Heart left ventricle (tissue), 16 donors: ENCODE results near the gene SMCO3. TPM values are rescaled to one million over a fixed set of nuclear protein-coding genes. Genes with fewer than 3 reads are reported as not detected.
A peak's percentile ranks its signal among the peaks of the same experiment; 100 is the strongest.

Source experiments
- ATAC-seq, 4 donors: fragments of 200-7000 bp; cut with Tn5 transposase; one replicate each; pipeline ENCODE4 v1.9.1; 2020 to 2022; ENCODE audit warnings: moderate library complexity in 4 of 4, mild to moderate bottlenecking in 3 of 4, moderate number of reproducible peaks in 1 of 4
- DNase-seq, 5 donors: peaks; one replicate each; pipeline ENCODE4 v3.0.0-alpha.2; 2020
- H3K27ac ChIP-seq, 12 donors: fragments of 200-600 bp; sonication (generic) in 4 of 12; one replicate each; pipeline versions ENCODE4 v1.5.0 to v1.8.0; 2016 to 2022; ENCODE audit warnings: mild to moderate bottlenecking in 2 of 12
- H3K27me3 ChIP-seq, 9 donors: fragments of 200-600 bp; sonication (generic) in 2 of 9; one replicate each; pipeline versions ENCODE4 v1.5.1 to v1.8.0; 2016 to 2022; ENCODE audit warnings: mild to moderate bottlenecking in 3 of 9
- H3K36me3 ChIP-seq, 9 donors: fragments of 200-600 bp; sonication (generic) in 2 of 9; one replicate each; pipeline versions ENCODE4 v1.5.0 to v1.8.0; 2018 to 2022; ENCODE audit warnings: mild to moderate bottlenecking in 2 of 9
- H3K4me1 ChIP-seq, 12 donors: fragments of 200-600 bp; sonication (generic) in 4 of 12; one replicate each; pipeline versions ENCODE4 v1.5.0 to v1.8.0; 2016 to 2022; ENCODE audit warnings: mild to moderate bottlenecking in 3 of 12
- H3K4me3 ChIP-seq, 12 donors: fragments of 200-600 bp; sonication (generic) in 4 of 12; one replicate each; pipeline versions ENCODE4 v1.5.0 to v1.8.0; 2017 to 2022; ENCODE audit warnings: mild to moderate bottlenecking in 9 of 12, moderate library complexity in 4 of 12
- H3K9me3 ChIP-seq, 12 donors: fragments of 200-600 bp; sonication (generic) in 4 of 12; one replicate each; pipeline versions ENCODE4 v1.5.0 to v1.8.0; 2016 to 2022; ENCODE audit warnings: mild to moderate bottlenecking in 1 of 12
- POLR2A ChIP-seq, 2 donors: fragments of 450-650 bp; IDR thresholded peaks; one replicate each; pipeline ENCODE4 v1.6.1; 2017; ENCODE audit warnings: antibody characterized with exemption in 2 of 2, mild to moderate bottlenecking in 2 of 2, moderate library complexity in 2 of 2
- WGBS, 4 donors: extraction: QIAGEN DNeasy Blood & Tissue Kit in 2 of 4; methylation state at CpG; one replicate each; pipeline versions ENCODE4 v1.1.5 to v1.1.7; 2013 to 2018; 5-methylcytosine and 5-hydroxymethylcytosine counted together
- intact Hi-C, 10 donors: fragments of 100-400 bp; cut with DNase I; formaldehyde crosslinking; loops; one replicate each; pipeline versions ENCODE4 v1.11.1 to v1.14.2; 2022
- long read RNA-seq, 3 donors: library from polyadenylated mRNA; unstranded; transcript quantifications; one replicate each; pipeline ENCODE4 v2.0.0, GENCODE V29; 2020 to 2021
- polyA plus RNA-seq, 2 donors: library from polyadenylated mRNA; stranded (reverse); fragments of 200-250 nt; gene quantifications; one replicate each; pipeline ENCODE4 v1.2.3, GENCODE V29; 2013
- total RNA-seq, 9 donors: library from RNA; depleted of rRNA in 2 of 9; stranded (reverse); fragments of >200 nt in 2 of 9; fragmentation: NEBNext Ultra II Directional in 3 of 9; extraction: Animal tissue kit (Norgen Biotek cat#: 25700) in 3 of 9; gene quantifications; one replicate each; pipeline versions ENCODE4 v1.1.0 to v1.2.4, GENCODE V29; 2016 to 2023
- TF ChIP-seq, protein P1 (sequence below), 12 donors: fragments of 200-600 bp; sonication (generic) in 4 of 12; IDR thresholded peaks; one replicate each; pipeline versions ENCODE4 v1.5.0 to v1.8.0; 2018 to 2022; ENCODE audit warnings: antibody characterized with exemption in 12 of 12, mild to moderate bottlenecking in 5 of 12
- donor health status: ischemic (EF 13 %, LVEDD 7.1; RV severe dilation, severe dysfunction).
- donor health status: healthy with polysubstance abuse.
- donor health status: DM: no; HTN: yes; CAD: no.
- donor health status: DM: no; HTN: no; CAD: no.
- donor health status: ischemic (EF 25% LVEDD 6.9; RV normal size, moderate dysfunction).
- donor health status: ischemic (EF 25% LVEDD 5.7; RV mildly dilated, moderate dysfunction).
- donor health status: healthy.
- donor health status: DM: yes; HTN: yes; CAD: no.
- donor health status: ischemic (EF 35%, LVEDD 5.7; RV mildly dilated, moderate dysfunction).
- donor health status: nonischemic (EF 11% LVEDD 7.7; RV severe dilation, severe dysfunction).
- donor health status: DM: yes; HTN: yes; CAD: no.
- donor health status: PGD.
- donor health status: ischemic (EF 29% LVEDD 5.4; RV normal size, mild dysfunction).
- donor health status: nonischemic (EF 23%, LVEDD 6.1; RV moderate dilation, normal function).

Gene SMCO3
- total RNA-seq (under 1 TPM in 4 of 9 donors, not detected in 5; 0.13 to 0.91 (median 0.17) TPM), polyA plus RNA-seq (under 1 TPM; 0.07 to 0.57 TPM)
- long read RNA-seq, donor 1, result 0 reads
- long read RNA-seq, donor 2, result 0 reads
- long read RNA-seq, donor 3, result 0 reads

GRCh38 chr12:14814014-14814413, at the start of gene SMCO3:
Gene SMCO3, minus strand, starts transcription at chr12:14814182. Its CDS starts 7,502 bp downstream, at chr12:14806680.
- DNase-seq (no peak), ATAC-seq (no peak)
- WGBS, 4 donors, result 79 to 84% (median 81%) methylated on average over 3 of the region's 3 CpGs
- Histone ChIP-seq H3K27me3 (no peaks in the 10 kb centered on the region), H3K4me3 (no peak within 1 kb of the TSS), H3K4me1 (peaks cover 0 to 10% (median 0%) of the 10 kb centered on the region in 12 donors), H3K27ac (no peak within 1 kb of the TSS), H3K9me3 (no peaks in the 10 kb centered on the region), H3K36me3 (no peaks in the 10 kb centered on the region)
- TF ChIP-seq POLR2A (IDR thresholded peaks at IDR 0.05), result no peak
- TF ChIP-seq, protein P1, sequence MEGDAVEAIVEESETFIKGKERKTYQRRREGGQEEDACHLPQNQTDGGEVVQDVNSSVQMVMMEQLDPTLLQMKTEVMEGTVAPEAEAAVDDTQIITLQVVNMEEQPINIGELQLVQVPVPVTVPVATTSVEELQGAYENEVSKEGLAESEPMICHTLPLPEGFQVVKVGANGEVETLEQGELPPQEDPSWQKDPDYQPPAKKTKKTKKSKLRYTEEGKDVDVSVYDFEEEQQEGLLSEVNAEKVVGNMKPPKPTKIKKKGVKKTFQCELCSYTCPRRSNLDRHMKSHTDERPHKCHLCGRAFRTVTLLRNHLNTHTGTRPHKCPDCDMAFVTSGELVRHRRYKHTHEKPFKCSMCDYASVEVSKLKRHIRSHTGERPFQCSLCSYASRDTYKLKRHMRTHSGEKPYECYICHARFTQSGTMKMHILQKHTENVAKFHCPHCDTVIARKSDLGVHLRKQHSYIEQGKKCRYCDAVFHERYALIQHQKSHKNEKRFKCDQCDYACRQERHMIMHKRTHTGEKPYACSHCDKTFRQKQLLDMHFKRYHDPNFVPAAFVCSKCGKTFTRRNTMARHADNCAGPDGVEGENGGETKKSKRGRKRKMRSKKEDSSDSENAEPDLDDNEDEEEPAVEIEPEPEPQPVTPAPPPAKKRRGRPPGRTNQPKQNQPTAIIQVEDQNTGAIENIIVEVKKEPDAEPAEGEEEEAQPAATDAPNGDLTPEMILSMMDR (IDR thresholded peaks at IDR 0.05), result no peak
- intact Hi-C loops, result no loop called here

DNA sequence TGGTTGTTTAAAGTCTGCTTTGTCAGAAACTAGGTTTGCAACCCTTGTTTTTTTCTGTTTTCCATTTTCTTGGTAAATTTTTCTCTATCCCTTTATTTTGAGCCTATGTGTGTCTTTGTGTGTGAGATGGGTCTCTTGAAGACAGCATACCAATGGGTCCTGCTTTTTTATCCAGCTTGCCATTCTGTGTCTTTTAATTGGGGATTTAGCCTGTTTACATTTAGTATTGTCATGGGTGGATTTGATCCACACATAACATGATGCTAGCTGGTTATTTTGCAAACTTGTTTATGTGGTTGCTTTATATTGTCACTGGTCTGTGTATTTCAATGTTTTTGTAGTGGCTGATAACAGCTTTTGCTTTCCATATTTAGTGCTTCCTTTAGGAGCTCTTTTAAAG, 46.5 kb upstream of the SMCO3 start:
- Histone ChIP-seq H3K27ac (no peak overlapping the region), H3K27me3 (no peaks in the 10 kb centered on the region), H3K4me3 (no peak overlapping the region), H3K36me3 (no peaks in the 10 kb centered on the region), H3K9me3 (peaks cover 0 to 32% (median 14%) of the 10 kb centered on the region in 12 donors), H3K4me1 (no peaks in the 10 kb centered on the region)
- intact Hi-C loops, result no loop called here
- TF ChIP-seq, protein P1 (IDR thresholded peaks at IDR 0.05), result no peak
- no peak for TF ChIP-seq POLR2A (IDR thresholded peaks at IDR 0.05)
- no peak for DNase-seq
- no peak for ATAC-seq

- H3K36me3 ChIP-seq, result no peaks in the 10 kb centered on the region
- peaks cover 0 to 14% (median 7%) of the 10 kb centered on the region in 12 donors for H3K4me1 ChIP-seq
- no peak for ATAC-seq
- H3K9me3 ChIP-seq, result peaks cover 0 to 32% (median 14%) of the 10 kb centered on the region in 12 donors
- 90 to 99% (median 91%) methylated on average over 1 of the region's 1 CpG for WGBS, 4 donors
- no peak overlapping the region for H3K4me3 ChIP-seq
- intact Hi-C loops, result no loop called here
- no peak for TF ChIP-seq POLR2A (IDR thresholded peaks at IDR 0.05)
- TF ChIP-seq, protein P1 (IDR thresholded peaks at IDR 0.05), result no peak
- DNase-seq, result no peak
- no peaks in the 10 kb centered on the region for H3K27me3 ChIP-seq
- H3K27ac ChIP-seq, result no peak overlapping the region
Observed at GRCh38 chr12:14858513-14858912, 44.5 kb upstream of the SMCO3 start.

- WGBS, 4 donors, result 72 to 76% (median 75%) methylated on average over 6 of the region's 6 CpGs
- peak in 2 of 4 donors; percentile 46 to 54 for ATAC-seq
- Histone ChIP-seq H3K36me3 (no peaks in the 10 kb centered on the region), H3K4me3 (no peak overlapping the region), H3K4me1 (peaks cover 0 to 21% (median 7%) of the 10 kb centered on the region in 12 donors), H3K27me3 (no peaks in the 10 kb centered on the region), H3K9me3 (peaks cover 0 to 13% (median 2%) of the 10 kb centered on the region in 12 donors), H3K27ac (peak overlapping the region in 6 of 12 donors; percentile 14 to 63 (median 44))
- intact Hi-C loops, result no loop called here
- no peak for DNase-seq
- TF ChIP-seq, protein P1 (IDR thresholded peaks at IDR 0.05), result no peak
- TF ChIP-seq POLR2A (IDR thresholded peaks at IDR 0.05), result no peak
Observed at GRCh38 chr12:14854586-14855183, 40.7 kb upstream of the SMCO3 start.
